Measurements from ENCODE around the gene DEFB116. TPM values are rescaled to one million over a fixed set of nuclear protein-coding genes. Genes with fewer than 3 reads are reported as not detected.

The DEFB116 gene
- total and polyA plus RNA-seq, 2 of the 13 experiments (the other 11 are each of a cell fraction or from before 2014, with no cell fraction given): not detected

- no TSS peak for BruUV-seq (replicated peaks)
- WGBS (ENCODE audit: low lambda C conversion rate): 0% methylated on average over 3 of the region's 3 CpGs
- CTCF ChIA-PET (ENCODE audit: low intra/inter-chr PET ratio, low total read pairs): no interaction called here
Observed at GRCh38 chr20:31256959-31257358, 51.4 kb downstream of the DEFB116 start.

More at GRCh38 chr20:31256959-31257358, 51.4 kb downstream of the DEFB116 start:
- H3K9ac ChIP-seq (ENCODE audit: insufficient read depth, low read depth, low read length): no peak overlapping the region
- TF ChIP-seq MNT (IDR thresholded peaks at IDR 0.05) (peak; percentile 98), ZNF317 (CRISPR knock-in tag; IDR thresholded peaks at IDR 0.05) (no peak)
- no peak overlapping the region for H3K4me2 ChIP-seq (ENCODE audit: low read depth, low read length)
- no peak for FAIRE-seq
- H3K4me1 ChIP-seq (ENCODE audit: insufficient read depth, low read length): no peaks in the 10 kb centered on the region
- in situ Hi-C loops (cut with HindIII; ENCODE audit: extremely low pct_ligation_motif_present, low pct_unique_long_range_greater_than_20kb): no loop called here
- intact Hi-C loops (cut with micrococcal nuclease; ENCODE audit: unreplicated experiment): no loop called here
- no peak overlapping the region for H2AFZ ChIP-seq (ENCODE audit: low read length)
- no peaks in the 10 kb centered on the region for H4K20me1 ChIP-seq (ENCODE audit: insufficient read depth, low read length)
- no peak for ATAC-seq
- no peaks in the 10 kb centered on the region for H3K9me3 ChIP-seq (ENCODE audit: low read length)
- DNase-seq (ENCODE audit: low spot score): no peak
- H3K27me3 ChIP-seq (ENCODE audit: control insufficient read depth in 1 of 2, insufficient read depth in 2 of 2, low read length in 2 of 2): no peaks in the 10 kb centered on the region
- no peaks in the 10 kb centered on the region for H3K79me2 ChIP-seq (ENCODE audit: insufficient read depth, low read length)
- no peak overlapping the region for H3K27ac ChIP-seq (ENCODE audit: extremely low read length, insufficient read depth, low read length)
- POLR2A ChIA-PET: no interaction called here
- H3K4me3 ChIP-seq (replicated peaks in 1 of 3; ENCODE audit: insufficient read depth in 1 of 3, low read depth in 2 of 3, low read length in 3 of 3): no peak overlapping the region
- H3K36me3 ChIP-seq (replicated peaks in 1 of 2; ENCODE audit: control insufficient read depth in 1 of 2, insufficient read depth in 2 of 2, low read length in 2 of 2): no peaks in the 10 kb centered on the region

Small RNA genes lying within 50 kb of the gene (small RNA-seq; reads per million reads assigned to genes)
- 0 reads per million in 3 experiments for gene RNA5SP480 (ENCODE audit: insufficient read depth in 2 of 3, insufficient read length in 3 of 3, low read depth in 2 of 3, low replicate concordance in 1 of 3)

Other genes with a start within 250 kb of the DEFB116 start
- not detected in 2 replicates for gene DEFB115, start 50.9 kb downstream of the DEFB116 start, total RNA-seq (2016; rRNA removed; fragmentation: Illumina TruSeq; extraction: Trizol)
- gene DEFB115, start 50.9 kb downstream of the DEFB116 start, polyA plus RNA-seq (2011; rRNA removed): not detected in 2 replicates
- gene DEFB118, start 60.0 kb upstream of the DEFB116 start, total RNA-seq (2016; rRNA removed; fragmentation: Illumina TruSeq; extraction: Trizol): not detected in 2 replicates
- gene DEFB118, start 60.0 kb upstream of the DEFB116 start, polyA plus RNA-seq (2011; rRNA removed): not detected in 2 replicates
- not detected in 2 replicates for gene DEFB119, start 82.0 kb upstream of the DEFB116 start, total RNA-seq (2016; rRNA removed; fragmentation: Illumina TruSeq; extraction: Trizol)
- not detected in 2 replicates for gene DEFB119, start 82.0 kb upstream of the DEFB116 start, polyA plus RNA-seq (2011; rRNA removed)
- not detected in 2 replicates for gene DEFB121, start 97.6 kb upstream of the DEFB116 start, total RNA-seq (2016; rRNA removed; fragmentation: Illumina TruSeq; extraction: Trizol)
- not detected in 2 replicates for gene DEFB121, start 97.6 kb upstream of the DEFB116 start, polyA plus RNA-seq (2011; rRNA removed)
- gene DEFB123, start 132.0 kb upstream of the DEFB116 start, total RNA-seq (2016; rRNA removed; fragmentation: Illumina TruSeq; extraction: Trizol): not detected in 2 replicates
- gene DEFB123, start 132.0 kb upstream of the DEFB116 start, polyA plus RNA-seq (2011; rRNA removed): not detected in 2 replicates
- gene DEFB124, start 166.5 kb upstream of the DEFB116 start, total RNA-seq (2016; rRNA removed; fragmentation: Illumina TruSeq; extraction: Trizol): not detected in 2 replicates
- not detected in 2 replicates for gene DEFB124, start 166.5 kb upstream of the DEFB116 start, polyA plus RNA-seq (2011; rRNA removed)
- not detected in 2 replicates for gene REM1, start 166.7 kb upstream of the DEFB116 start, total RNA-seq (2016; rRNA removed; fragmentation: Illumina TruSeq; extraction: Trizol)
- not detected in 2 replicates for gene REM1, start 166.7 kb upstream of the DEFB116 start, polyA plus RNA-seq (2011; rRNA removed)
- gene HM13, start 205.9 kb upstream of the DEFB116 start, total RNA-seq (2016; rRNA removed; fragmentation: Illumina TruSeq; extraction: Trizol): 68.4 and 118 TPM in 2 replicates
- 243 and 287 TPM in 2 replicates for gene HM13, start 205.9 kb upstream of the DEFB116 start, polyA plus RNA-seq (2011; rRNA removed)